ENCODE data around the gene ITGAL.

DNA sequence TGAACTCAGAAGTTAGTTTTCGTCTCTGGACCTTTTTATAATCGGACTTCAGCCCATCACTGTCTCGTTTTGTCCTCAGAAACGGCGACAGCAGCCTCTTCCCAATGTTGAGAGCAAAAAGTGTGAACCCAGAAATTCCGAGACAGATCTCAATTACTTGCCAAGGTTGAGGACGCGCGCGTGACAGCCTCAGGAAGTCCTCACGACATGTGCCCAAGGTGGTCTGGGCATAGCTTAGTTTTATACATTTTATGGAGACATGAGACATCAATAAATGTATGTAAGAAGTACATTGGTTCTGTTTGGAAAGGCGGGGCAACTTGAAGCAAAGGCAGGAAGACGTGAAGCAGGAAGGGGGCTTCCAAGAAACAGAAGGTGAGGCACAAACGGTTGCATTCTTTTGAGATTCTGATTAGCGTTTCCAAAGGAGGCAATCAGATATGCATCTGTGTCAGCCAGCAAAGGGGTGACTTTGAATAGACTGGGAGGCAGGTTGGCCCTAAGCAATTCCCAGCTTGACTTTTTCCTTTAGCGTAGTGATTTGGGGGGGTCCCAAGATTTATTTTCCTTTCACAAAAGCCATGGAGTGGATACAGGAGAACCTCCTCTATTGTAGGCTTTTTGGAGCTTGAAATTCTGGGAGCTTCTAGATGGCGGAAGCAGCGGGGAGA lies 62.7 kb downstream of the ITGAL start:
- TF ChIP-seq CTCF (IDR thresholded peaks at IDR 0.05; ENCODE audit: low read length) (no peak), EZH2 (optimal IDR thresholded peaks at IDR 0.05; ENCODE audit: low read depth, low read length) (no peak)

Measured in MM.1S (cell line).